SK-N-MC (cell line): ENCODE measurements around the gene TPO.

Experiments used
- EZH2 ChIP-seq: fragments of 200-600 bp; sonication (generic); IDR thresholded peaks from one replicate; pipeline ENCODE4 v1.6.1; 2017; ENCODE audit warnings: antibody characterized with exemption
- POLR2AphosphoS5 ChIP-seq: IDR thresholded peaks from 2 replicates; pipeline ENCODE4 v1.6.1; 2012; ENCODE audit warnings: mild to moderate bottlenecking, low read depth, low read length, borderline replicate concordance

GRCh38 chr2:1498176-1498575 lies 84.9 kb downstream of the TPO start:
- TF ChIP-seq POLR2AphosphoS5 (no peak), EZH2 (no peak)
